ENCODE results near the gene ADGRD2. TPM values are rescaled to one million over a fixed set of nuclear protein-coding genes. Genes with fewer than 3 reads are reported as not detected.

ADGRD2 gene
- total RNA-seq (2014; rRNA removed) (not detected in 2 replicates), Bru-seq, nascent RNA (not detected), BruChase-seq, experiment 1, labeled RNA remaining after a 6-hour chase (not detected), BruChase-seq, experiment 2, labeled RNA remaining after a 2-hour chase (not detected)
- long read RNA-seq, result 0 reads

GRCh38 chr9:124450241-124450924, at the start of gene ADGRD2:
Gene ADGRD2, plus strand, starts transcription at chr9:124450451. Its CDS starts 1,216 bp downstream, at chr9:124451667.
- no peaks in the 10 kb centered on the region for H3K9me2 ChIP-seq (replicated peaks; ENCODE audit: low read length)

GRCh38 chr9:124403246-124403645, 47.0 kb upstream of the ADGRD2 start:
- no peak for DNase-seq
- H3K9ac ChIP-seq (ENCODE audit: low read length), result no peak overlapping the region
- no TSS peak for BruUV-seq (replicated peaks)
- no peak overlapping the region for H2AFZ ChIP-seq (ENCODE audit: low read length)
- H3K27me3 ChIP-seq (ENCODE audit: low read length), result no peaks in the 10 kb centered on the region
- H3K4me2 ChIP-seq (ENCODE audit: low read length), result no peak overlapping the region
- H3K79me2 ChIP-seq (ENCODE audit: low read length), result peaks cover 96% of the 10 kb centered on the region
- no peak overlapping the region for H3K4me3 ChIP-seq (ENCODE audit: low read length)
- peaks cover 72% of the 10 kb centered on the region for H3K36me3 ChIP-seq (ENCODE audit: low read depth, low read length)
- H3K27ac ChIP-seq (ENCODE audit: low read length), result no peak overlapping the region
- ChIA-PET CTCF (no interaction called here), POLR2A (ENCODE audit: unreplicated experiment) (no interaction called here)
- H3K9me2 ChIP-seq (replicated peaks; ENCODE audit: low read length), result no peaks in the 10 kb centered on the region
- peaks cover 26% of the 10 kb centered on the region for H4K20me1 ChIP-seq (ENCODE audit: low read length)
- H3K9me3 ChIP-seq (ENCODE audit: low read length), result no peaks in the 10 kb centered on the region
- H3K4me1 ChIP-seq (ENCODE audit: insufficient read depth, low read length), result no peaks in the 10 kb centered on the region
- no peaks in the 10 kb centered on the region for H3F3A ChIP-seq (ENCODE audit: low read length, unreplicated experiment)
- intact Hi-C loops (cut with micrococcal nuclease), result no loop called here
- TF ChIP-seq CTCF (conservative IDR thresholded peaks at IDR 0.05; ENCODE audit: low read depth, low read length) (no peak), EZH2phosphoT487 (IDR thresholded peaks at IDR 0.05; ENCODE audit: borderline replicate concordance, low read length) (no peak), EZH2 (IDR thresholded peaks at IDR 0.05; ENCODE audit: low read length, unreplicated experiment) (no peak)
- no peak for ATAC-seq

More at GRCh38 chr9:124450241-124450924, at the start of gene ADGRD2:
- H3K36me3 ChIP-seq (ENCODE audit: low read depth, low read length), result no peaks in the 10 kb centered on the region
- H3K9ac ChIP-seq (ENCODE audit: low read length), result no peak within 1 kb of the TSS
- no peaks in the 10 kb centered on the region for H3K4me1 ChIP-seq (ENCODE audit: insufficient read depth, low read length)
- POLR2A ChIA-PET (ENCODE audit: unreplicated experiment), result no interaction called here
- DNase-seq (peak; percentile 20), ATAC-seq (no peak)
- BruUV-seq (replicated peaks), result no TSS peak
- H2AFZ ChIP-seq (ENCODE audit: low read length), result no peak within 1 kb of the TSS
- CTCF ChIA-PET, result no interaction called here
- intact Hi-C loops (cut with micrococcal nuclease), result no loop called here
- H3K27ac ChIP-seq (ENCODE audit: low read length), result no peak within 1 kb of the TSS
- H3K9me3 ChIP-seq (ENCODE audit: low read length), result no peaks in the 10 kb centered on the region
- no peaks in the 10 kb centered on the region for H3K27me3 ChIP-seq (ENCODE audit: low read length)
- no peaks in the 10 kb centered on the region for H3F3A ChIP-seq (ENCODE audit: low read length, unreplicated experiment)
- TF ChIP-seq CTCF (conservative IDR thresholded peaks at IDR 0.05; ENCODE audit: low read depth, low read length) (no peak), EZH2 (IDR thresholded peaks at IDR 0.05; ENCODE audit: low read length, unreplicated experiment) (no peak), EZH2phosphoT487 (IDR thresholded peaks at IDR 0.05; ENCODE audit: borderline replicate concordance, low read length) (no peak)
- H3K79me2 ChIP-seq (ENCODE audit: low read length), result no peaks in the 10 kb centered on the region
- no peak within 1 kb of the TSS for H3K4me3 ChIP-seq (ENCODE audit: low read length)
- H3K4me2 ChIP-seq (ENCODE audit: low read length), result no peak within 1 kb of the TSS
- no peaks in the 10 kb centered on the region for H4K20me1 ChIP-seq (ENCODE audit: low read length)

- BruUV-seq (replicated peaks), result no TSS peak
- H3K27ac ChIP-seq (ENCODE audit: low read length), result no peak overlapping the region
- ATAC-seq (no peak), DNase-seq (no peak)
- intact Hi-C loops (cut with micrococcal nuclease), result no loop called here
- H3K4me2 ChIP-seq (ENCODE audit: low read length), result no peak overlapping the region
- H3K79me2 ChIP-seq (ENCODE audit: low read length), result peaks cover 90% of the 10 kb centered on the region
- H3K9me3 ChIP-seq (ENCODE audit: low read length), result no peaks in the 10 kb centered on the region
- peaks cover 15% of the 10 kb centered on the region for H3F3A ChIP-seq (ENCODE audit: low read length, unreplicated experiment)
- H3K36me3 ChIP-seq (ENCODE audit: low read depth, low read length), result peaks cover 84% of the 10 kb centered on the region
- ChIA-PET POLR2A (ENCODE audit: unreplicated experiment) (no interaction called here), CTCF (no interaction called here)
- H4K20me1 ChIP-seq (ENCODE audit: low read length), result peaks cover 33% of the 10 kb centered on the region
- no peaks in the 10 kb centered on the region for H3K27me3 ChIP-seq (ENCODE audit: low read length)
- no peak overlapping the region for H3K4me3 ChIP-seq (ENCODE audit: low read length)
- no peak for TF ChIP-seq CTCF (conservative IDR thresholded peaks at IDR 0.05; ENCODE audit: low read depth, low read length)
- TF ChIP-seq EZH2 (IDR thresholded peaks at IDR 0.05; ENCODE audit: low read length, unreplicated experiment), result no peak
- TF ChIP-seq EZH2phosphoT487 (IDR thresholded peaks at IDR 0.05; ENCODE audit: borderline replicate concordance, low read length), result no peak
- no peaks in the 10 kb centered on the region for H3K9me2 ChIP-seq (replicated peaks; ENCODE audit: low read length)
- H3K9ac ChIP-seq (ENCODE audit: low read length), result no peak overlapping the region
- peaks cover 39% of the 10 kb centered on the region for H3K4me1 ChIP-seq (ENCODE audit: insufficient read depth, low read length)
- H2AFZ ChIP-seq (ENCODE audit: low read length), result no peak overlapping the region
Measured at GRCh38 chr9:124409410-124409809, 40.8 kb upstream of the ADGRD2 start.

All from PC-3 (cell line).